ENCODE data around the gene CDH13. TPM values are rescaled to one million over a fixed set of nuclear protein-coding genes. Genes with fewer than 3 reads are reported as not detected.

The CDH13 gene
- total RNA-seq, 3 donors from 2014 or later = 4.9 to 11.2 (median 9.8) TPM

DNA sequence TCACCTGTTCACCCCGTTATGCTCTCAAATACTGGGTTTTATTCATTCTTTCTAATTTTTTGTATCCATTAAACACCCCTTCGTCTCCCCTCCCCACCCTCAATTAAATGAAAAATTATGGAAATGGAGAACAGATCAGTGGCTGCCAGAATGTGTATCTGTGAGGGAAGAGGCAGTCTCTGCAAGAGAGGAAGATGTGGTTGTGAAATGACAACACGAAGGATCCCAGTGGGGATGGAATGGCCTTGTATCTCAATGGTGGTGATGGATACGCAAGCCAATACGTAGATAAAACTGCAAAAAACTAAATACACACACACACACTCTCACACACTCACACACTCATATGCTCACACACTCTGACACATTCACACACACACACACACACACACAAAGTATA, 570.7 kb downstream of the CDH13 start:
- no peak overlapping the region for H3K4me3 ChIP-seq
- ATAC-seq (no peak), DNase-seq (no peak)
- TF ChIP-seq, protein P1, sequence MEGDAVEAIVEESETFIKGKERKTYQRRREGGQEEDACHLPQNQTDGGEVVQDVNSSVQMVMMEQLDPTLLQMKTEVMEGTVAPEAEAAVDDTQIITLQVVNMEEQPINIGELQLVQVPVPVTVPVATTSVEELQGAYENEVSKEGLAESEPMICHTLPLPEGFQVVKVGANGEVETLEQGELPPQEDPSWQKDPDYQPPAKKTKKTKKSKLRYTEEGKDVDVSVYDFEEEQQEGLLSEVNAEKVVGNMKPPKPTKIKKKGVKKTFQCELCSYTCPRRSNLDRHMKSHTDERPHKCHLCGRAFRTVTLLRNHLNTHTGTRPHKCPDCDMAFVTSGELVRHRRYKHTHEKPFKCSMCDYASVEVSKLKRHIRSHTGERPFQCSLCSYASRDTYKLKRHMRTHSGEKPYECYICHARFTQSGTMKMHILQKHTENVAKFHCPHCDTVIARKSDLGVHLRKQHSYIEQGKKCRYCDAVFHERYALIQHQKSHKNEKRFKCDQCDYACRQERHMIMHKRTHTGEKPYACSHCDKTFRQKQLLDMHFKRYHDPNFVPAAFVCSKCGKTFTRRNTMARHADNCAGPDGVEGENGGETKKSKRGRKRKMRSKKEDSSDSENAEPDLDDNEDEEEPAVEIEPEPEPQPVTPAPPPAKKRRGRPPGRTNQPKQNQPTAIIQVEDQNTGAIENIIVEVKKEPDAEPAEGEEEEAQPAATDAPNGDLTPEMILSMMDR (IDR thresholded peaks at IDR 0.05) = no peak
- no peaks in the 10 kb centered on the region for H3K36me3 ChIP-seq (ENCODE audit: low read depth)
- intact Hi-C loops (cut with DNase I, micrococcal nuclease) = no loop called here
- no peaks in the 10 kb centered on the region for H3K9me3 ChIP-seq
- no peaks in the 10 kb centered on the region for H3K4me1 ChIP-seq (ENCODE audit: low read depth)

DNA sequence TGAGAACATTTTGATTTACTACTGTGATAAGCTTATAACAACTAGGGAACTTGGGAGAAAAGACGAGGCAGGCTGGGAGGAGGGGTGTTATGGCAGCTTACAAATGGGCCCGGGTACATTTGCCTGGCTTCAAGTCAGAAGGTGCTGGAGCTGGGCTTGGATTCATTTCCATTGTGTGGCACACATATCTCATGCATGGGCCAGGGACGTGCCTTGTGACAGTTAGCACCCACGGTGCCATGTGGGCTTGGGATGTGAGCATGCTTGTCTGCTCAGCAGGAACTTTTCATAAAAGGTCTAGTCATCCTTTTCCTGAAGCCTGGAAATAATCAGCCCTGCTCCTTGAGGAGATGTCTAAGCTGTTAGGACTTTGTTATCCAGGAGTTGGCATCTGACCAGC, 572.2 kb downstream of the CDH13 start:
- no peaks in the 10 kb centered on the region for H3K4me1 ChIP-seq (ENCODE audit: low read depth)
- H3K4me3 ChIP-seq = no peak overlapping the region
- no peaks in the 10 kb centered on the region for H3K9me3 ChIP-seq
- DNase-seq (no peak), ATAC-seq (no peak)
- TF ChIP-seq, protein P1 (IDR thresholded peaks at IDR 0.05) = no peak
- intact Hi-C loops (cut with DNase I, micrococcal nuclease) = no loop called here
- H3K36me3 ChIP-seq (ENCODE audit: low read depth) = no peaks in the 10 kb centered on the region

DNA sequence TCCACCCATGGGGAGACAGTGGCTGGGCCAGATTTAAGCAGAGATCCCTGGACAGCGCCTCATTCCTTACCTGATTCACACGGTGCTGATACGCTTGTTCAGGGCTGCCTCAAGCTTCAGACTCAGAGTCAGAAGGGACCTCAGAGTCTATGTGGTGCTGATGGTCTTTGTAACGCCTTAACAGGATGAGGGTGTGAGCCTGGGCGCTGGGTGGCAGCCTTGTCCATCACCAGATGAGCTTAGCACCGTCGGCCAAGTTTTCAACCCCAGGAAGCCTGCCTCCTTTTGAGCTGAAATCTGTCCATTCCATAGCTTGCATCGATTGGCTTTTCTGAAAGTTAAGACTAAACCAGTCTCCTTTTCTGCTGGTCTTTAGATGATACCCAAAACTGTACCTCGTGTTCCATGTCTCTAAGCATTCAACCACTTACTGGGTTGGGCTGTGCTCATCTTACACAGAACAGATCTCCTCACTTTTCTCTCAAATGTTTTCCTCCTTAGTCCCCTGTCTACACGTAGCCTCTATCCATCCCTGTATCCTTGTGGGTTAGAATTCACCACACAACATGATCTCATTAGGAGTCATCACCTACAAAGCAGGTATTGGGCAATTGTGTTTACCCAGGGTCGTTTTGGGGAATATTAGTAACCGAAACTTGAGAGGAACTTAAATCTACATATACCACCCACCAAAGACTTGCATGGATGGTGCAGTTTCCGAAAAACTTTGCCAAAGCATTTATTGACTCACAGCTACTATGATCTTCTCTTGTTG, 573.4 kb downstream of the CDH13 start:
- intact Hi-C loops (cut with DNase I, micrococcal nuclease) = no loop called here
- Histone ChIP-seq H3K4me1 (ENCODE audit: low read depth) (no peaks in the 10 kb centered on the region), H3K9me3 (no peaks in the 10 kb centered on the region), H3K36me3 (ENCODE audit: low read depth) (no peaks in the 10 kb centered on the region), H3K4me3 (no peak overlapping the region)
- TF ChIP-seq, protein P1 (IDR thresholded peaks at IDR 0.05) = no peak
- no peak for DNase-seq
- no peak for ATAC-seq

DNA sequence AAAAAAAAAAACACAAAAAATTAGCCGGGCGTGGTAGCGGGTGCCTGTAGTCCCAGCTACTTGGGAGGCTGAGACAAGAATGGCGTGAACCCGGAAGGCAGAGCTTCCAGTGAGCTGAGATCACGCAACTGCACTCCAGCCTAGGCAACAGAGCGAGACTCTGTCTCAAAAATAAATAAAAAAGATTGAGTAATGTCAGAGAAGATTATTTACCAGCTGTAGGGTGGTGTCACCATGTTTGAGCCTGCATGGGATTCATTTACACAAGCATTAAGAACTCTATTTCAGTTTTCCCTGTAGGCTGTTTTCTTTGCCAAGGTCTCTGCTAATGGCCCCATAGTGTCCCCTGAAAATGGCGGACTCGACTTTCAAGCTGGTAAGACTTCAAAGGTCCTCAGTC, 575.0 kb downstream of the CDH13 start:
- DNase-seq (no peak), ATAC-seq (no peak)
- H3K4me3 ChIP-seq = no peak overlapping the region
- TF ChIP-seq, protein P1 (IDR thresholded peaks at IDR 0.05) = no peak
- no peaks in the 10 kb centered on the region for H3K36me3 ChIP-seq (ENCODE audit: low read depth)
- intact Hi-C loops (cut with DNase I, micrococcal nuclease) = no loop called here
- no peaks in the 10 kb centered on the region for H3K9me3 ChIP-seq
- H3K4me1 ChIP-seq (ENCODE audit: low read depth) = no peaks in the 10 kb centered on the region

DNA sequence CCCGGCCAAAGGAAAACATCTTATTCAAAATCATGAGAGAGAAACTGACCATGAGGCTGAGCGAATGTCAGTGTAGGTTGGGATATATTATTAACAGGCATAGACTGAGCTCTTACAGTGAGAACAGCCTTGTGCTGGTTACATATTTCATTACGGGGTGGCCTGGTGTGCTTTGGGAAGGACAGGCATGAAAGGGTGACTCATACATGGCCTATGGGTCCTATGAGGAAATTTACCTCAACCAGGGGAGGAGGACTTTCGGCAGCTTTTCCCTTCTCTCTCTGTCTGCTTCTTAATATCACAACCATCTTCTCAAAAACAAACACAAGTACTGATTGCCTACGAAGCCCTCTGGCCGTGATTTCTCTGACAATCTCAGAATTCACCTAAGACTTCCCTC, 579.1 kb downstream of the CDH13 start:
- DNase-seq (no peak), ATAC-seq (no peak)
- no peak overlapping the region for H3K4me3 ChIP-seq
- no peaks in the 10 kb centered on the region for H3K36me3 ChIP-seq (ENCODE audit: low read depth)
- TF ChIP-seq, protein P1 (IDR thresholded peaks at IDR 0.05) = no peak
- no peaks in the 10 kb centered on the region for H3K9me3 ChIP-seq
- intact Hi-C loops (cut with DNase I, micrococcal nuclease) = no loop called here
- no peaks in the 10 kb centered on the region for H3K4me1 ChIP-seq (ENCODE audit: low read depth)

Data from mucosa of descending colon (tissue), 3 donors.